Coronary artery (tissue), 2 donors: ENCODE measurements around the gene ZNF699.
"Not testable (repeated sequence)": the region's sequence is repeated elsewhere in the genome, so short reads cannot be mapped to it uniquely, and the experiment has no call there.

Source experiments
- DNase-seq: peaks from one replicate; pipeline ENCODE4 v3.0.0-alpha.2; 2017; ENCODE audit warnings: low spot score
- H3K27ac ChIP-seq, 2 donors: fragments of 200-600 bp; sonication (generic); one replicate each; pipeline ENCODE4 v1.5.1; 2016 to 2019
- H3K4me3 ChIP-seq: fragments of 200-600 bp; sonication (generic); 2 replicates; pipeline ENCODE4 v1.5.1; 2016; ENCODE audit warnings: mild to moderate bottlenecking, moderate library complexity
- TF ChIP-seq, protein P1 (sequence below): fragments of 200-600 bp; sonication (generic); IDR thresholded peaks from one replicate; pipeline ENCODE4 v1.5.1; 2019; ENCODE audit warnings: antibody characterized with exemption

ZNF699 gene

DNA sequence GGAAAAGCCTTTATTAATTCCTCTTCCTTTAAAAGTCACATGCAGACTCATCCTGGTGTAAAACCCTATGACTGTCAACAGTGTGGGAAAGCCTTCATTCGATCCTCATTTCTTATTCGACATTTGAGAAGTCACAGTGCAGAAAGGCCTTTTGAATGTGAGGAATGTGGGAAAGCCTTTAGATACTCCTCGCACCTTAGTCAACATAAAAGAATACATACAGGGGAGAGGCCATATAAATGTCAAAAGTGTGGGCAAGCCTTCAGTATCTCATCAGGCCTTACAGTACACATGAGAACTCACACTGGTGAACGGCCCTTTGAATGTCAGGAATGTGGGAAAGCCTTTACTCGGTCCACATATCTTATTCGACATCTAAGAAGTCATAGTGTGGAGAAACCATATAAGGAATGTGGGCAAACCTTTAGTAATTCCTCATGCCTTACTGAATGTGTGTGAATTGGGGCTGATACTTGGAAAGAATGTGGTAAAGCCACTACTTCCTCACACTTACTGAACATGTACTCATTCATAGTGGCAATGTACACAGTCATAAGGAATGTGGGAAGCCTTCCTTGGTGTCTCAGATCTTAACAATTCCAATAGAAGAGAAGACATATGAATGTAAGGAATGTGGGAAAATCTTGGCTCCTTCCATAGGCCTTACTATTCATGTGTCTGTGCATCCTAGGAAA, 33.1 kb upstream of the ZNF699 start:
- Histone ChIP-seq H3K27ac (no peak overlapping the region), H3K4me3 (peak overlapping the region; percentile 30)
- TF ChIP-seq, protein P1, sequence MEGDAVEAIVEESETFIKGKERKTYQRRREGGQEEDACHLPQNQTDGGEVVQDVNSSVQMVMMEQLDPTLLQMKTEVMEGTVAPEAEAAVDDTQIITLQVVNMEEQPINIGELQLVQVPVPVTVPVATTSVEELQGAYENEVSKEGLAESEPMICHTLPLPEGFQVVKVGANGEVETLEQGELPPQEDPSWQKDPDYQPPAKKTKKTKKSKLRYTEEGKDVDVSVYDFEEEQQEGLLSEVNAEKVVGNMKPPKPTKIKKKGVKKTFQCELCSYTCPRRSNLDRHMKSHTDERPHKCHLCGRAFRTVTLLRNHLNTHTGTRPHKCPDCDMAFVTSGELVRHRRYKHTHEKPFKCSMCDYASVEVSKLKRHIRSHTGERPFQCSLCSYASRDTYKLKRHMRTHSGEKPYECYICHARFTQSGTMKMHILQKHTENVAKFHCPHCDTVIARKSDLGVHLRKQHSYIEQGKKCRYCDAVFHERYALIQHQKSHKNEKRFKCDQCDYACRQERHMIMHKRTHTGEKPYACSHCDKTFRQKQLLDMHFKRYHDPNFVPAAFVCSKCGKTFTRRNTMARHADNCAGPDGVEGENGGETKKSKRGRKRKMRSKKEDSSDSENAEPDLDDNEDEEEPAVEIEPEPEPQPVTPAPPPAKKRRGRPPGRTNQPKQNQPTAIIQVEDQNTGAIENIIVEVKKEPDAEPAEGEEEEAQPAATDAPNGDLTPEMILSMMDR = no peak
- DNase-seq = no peak

DNA sequence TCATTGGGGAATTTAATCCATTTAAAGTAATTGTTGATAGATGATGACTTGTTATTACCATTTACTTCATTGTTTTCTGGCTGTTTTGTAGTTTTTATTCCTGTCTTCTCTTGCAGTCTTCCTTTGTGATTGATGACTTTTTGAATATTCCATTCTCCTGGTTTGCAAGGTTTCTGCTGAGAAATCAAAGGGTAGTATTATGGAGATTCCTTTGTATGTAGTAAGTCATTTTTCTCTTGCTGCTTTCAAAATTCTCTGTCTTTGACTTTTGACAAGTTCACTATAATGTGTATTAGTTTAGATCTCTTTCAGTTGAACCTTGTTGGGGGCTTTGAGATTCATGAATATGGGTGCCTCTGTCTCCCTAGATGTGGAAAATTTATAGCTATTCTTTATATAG, 20.4 kb upstream of the ZNF699 start:
- DNase-seq = no peak
- H3K4me3 ChIP-seq = no peak overlapping the region
- TF ChIP-seq, protein P1 = no peak
- no peak overlapping the region for H3K27ac ChIP-seq

DNA sequence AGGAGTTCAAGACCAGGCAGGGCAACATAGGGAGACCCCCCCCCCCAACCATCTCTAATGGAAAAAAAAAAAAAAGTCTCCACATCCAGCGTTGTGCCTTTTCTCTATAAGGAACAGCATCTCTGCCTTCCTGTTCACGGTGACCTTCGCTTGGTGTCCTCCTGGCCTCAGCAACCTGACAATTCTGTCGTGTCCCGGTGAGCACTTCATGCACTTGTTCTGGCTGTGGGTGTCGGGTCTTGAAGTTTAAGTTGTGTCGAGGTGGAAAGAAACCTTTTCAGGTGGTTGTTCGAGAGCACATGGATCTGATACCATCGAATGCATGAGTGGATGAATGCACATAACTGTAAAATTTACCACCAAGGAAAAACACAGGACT, 14.9 kb upstream of the ZNF699 start:
- peak overlapping the region; percentile 76 to 89 for H3K27ac ChIP-seq
- no peak for DNase-seq
- TF ChIP-seq, protein P1 = no peak
- peak overlapping the region; percentile 75 for H3K4me3 ChIP-seq

DNA sequence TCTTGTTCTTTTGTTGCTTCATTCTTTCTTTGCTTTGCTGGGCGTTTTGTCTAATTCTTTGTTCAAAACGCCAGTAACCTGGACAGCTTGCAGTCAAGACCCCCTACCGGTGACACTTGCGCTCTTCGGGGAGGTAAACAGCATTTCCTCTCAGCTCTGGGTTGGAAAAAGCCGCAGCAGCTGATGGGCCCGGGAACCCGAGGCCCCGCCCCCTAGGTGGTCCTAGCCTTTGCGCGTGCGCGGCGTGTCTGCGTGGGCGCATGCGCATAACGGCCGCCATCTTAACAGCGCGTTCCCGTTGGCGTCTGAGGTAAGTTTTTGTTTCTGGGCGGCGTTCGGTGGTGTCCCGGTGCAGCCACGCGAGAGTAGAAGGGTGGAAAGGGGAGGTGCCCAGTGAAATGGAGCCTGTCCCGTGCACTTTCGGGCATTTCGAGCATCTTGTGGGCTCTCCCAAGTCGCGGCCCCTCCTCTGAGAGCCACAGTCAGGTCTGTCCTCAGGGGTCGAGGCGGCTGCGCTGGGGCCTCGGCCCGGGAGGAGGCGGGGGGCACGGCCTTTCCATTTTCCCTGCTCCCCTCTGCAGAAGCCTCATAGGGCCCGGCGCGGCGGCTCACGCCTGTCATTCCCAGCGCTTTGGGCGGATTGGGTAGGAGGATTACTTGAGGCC, 14.4 kb upstream of the ZNF699 start, which contains the start of gene ZNF559:
ZNF559 (plus strand) TSS at position 261 of the 665 bp plus-strand sequence. CDS start 14,371 bp downstream, outside the sequence.
- H3K27ac ChIP-seq = peak within 1 kb of the TSS; percentile 76 to 89
- TF ChIP-seq, protein P1 = no peak
- DNase-seq = peak; percentile 95
- peak within 1 kb of the TSS; percentile 75 for H3K4me3 ChIP-seq

DNA sequence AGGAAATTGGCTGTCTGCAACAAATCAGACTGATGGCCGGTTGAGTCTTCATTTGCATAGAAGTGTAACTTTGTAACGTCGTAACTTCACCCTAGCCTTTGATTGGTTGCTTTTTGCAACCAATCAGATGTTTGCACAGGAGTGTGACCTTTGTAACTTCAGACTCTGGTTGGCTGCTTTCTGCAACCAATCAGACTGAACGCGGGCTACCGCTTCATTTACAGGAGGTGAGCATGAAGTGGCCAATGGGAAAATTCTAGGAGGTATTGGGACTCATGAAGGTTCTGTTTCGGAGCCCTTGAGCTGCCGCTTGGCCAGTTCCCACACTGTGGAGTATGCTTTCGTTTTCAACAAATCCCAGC, 13.9 kb upstream of the ZNF699 start:
- Histone ChIP-seq H3K27ac (peak overlapping the region; percentile 76 to 89), H3K4me3 (peak overlapping the region; percentile 75)
- TF ChIP-seq, protein P1 = no peak
- DNase-seq = peak; percentile 79

DNA sequence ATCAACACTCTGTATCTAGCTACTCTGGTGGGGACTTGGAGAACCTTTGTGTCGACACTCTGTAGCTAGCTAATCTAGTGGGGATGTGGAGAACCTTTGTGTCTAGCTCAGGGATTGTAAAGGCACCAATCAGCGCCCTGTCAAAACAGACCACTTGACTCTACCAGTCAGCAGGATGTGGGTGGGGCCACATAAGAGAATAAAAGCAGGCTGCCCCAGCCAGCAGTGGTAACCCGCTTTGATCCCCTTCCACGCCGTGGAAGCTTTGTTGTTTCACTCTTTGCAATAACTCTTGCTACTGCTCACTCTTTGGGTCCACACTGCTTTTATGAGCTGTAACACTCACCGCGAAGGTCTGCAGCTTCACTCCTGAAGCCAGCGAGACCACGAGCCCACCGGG, 12.6 kb upstream of the ZNF699 start:
- not testable (repeated sequence) for H3K27ac ChIP-seq, DNase-seq, H3K4me3 ChIP-seq

DNA sequence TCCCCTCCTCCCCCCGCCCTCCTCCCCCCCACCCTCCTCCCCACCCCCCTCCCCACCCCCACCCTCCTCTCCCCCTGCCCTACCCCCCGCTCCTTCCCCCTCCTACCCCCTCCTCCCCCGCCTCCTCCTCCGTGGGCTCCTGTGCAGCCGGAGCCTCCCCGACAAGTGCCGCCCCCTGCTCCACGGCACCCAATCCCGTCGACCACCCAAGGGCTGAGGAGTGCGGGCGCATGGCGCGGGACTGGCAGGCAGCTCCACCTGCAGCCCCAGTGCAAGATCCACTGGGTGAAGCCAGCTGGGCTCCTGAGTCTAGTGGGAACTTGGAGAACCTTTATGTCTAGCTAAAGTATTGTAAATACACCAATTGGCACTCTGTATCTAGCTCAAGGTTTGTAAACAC, 12.1 kb upstream of the ZNF699 start:
- not testable (repeated sequence) for H3K27ac ChIP-seq, H3K4me3 ChIP-seq, DNase-seq

DNA sequence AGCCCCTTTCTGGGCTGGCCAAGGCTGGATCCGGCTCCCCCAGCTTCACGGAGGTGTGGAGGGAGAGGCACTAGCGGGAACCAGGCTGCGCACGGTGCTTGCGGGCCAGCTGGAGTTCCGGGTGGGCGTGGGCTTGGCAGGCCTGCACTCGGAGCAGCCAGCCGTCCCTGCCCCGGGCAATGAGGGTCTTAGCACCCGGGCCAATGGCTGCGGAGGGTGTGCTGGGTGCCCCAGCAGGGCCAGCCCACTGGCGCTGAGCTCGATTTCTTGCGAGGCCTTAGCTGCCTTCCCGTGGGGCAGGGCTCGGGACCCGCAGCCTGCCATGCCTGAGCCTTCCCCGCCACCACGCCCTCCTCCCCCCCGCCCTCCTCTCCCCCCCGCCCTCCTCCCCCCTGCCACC, 11.7 kb upstream of the ZNF699 start:
- DNase-seq = no peak
- Histone ChIP-seq H3K27ac (no peak overlapping the region), H3K4me3 (no peak overlapping the region)
- TF ChIP-seq, protein P1 = no peak
